Measurements from ENCODE around the gene SLC17A1.

GRCh38 chr6:25872814-25873213 is 41.0 kb upstream of the SLC17A1 start:
- TF ChIP-seq CTCF (IDR thresholded peaks at IDR 0.05) = no peak
- TF ChIP-seq SIN3A (IDR thresholded peaks at IDR 0.05; ENCODE audit: borderline replicate concordance, insufficient read depth, low read depth, low read length) = no peak
- TF ChIP-seq POLR2AphosphoS5 (IDR thresholded peaks at IDR 0.05; ENCODE audit: low read depth, low read length) = no peak

Measured in Panc1 (cell line).